GM12891 (cell line): ENCODE results near the gene RPUSD4.

ENCODE experiments used
- DNase-seq: peaks from one replicate; pipeline ENCODE4 v3.0.0; 2011; ENCODE audit warnings: low spot score; ENCODE audit not compliant: insufficient read length
- FAIRE-seq: peaks from 2 replicates; lab custom pipeline; 2011; peaks lifted over from hg19 to GRCh38; lab: Jason Lieb, UNC
- PAX5 ChIP-seq: IDR thresholded peaks from 2 replicates; pipeline ENCODE4 v1.6.1; 2011; ENCODE audit warnings: low read length, moderate library complexity, mild to moderate bottlenecking; ENCODE audit not compliant: insufficient read depth, severe bottlenecking
- POLR2A ChIP-seq: IDR thresholded peaks from 2 replicates; pipeline ENCODE4 v1.6.1; 2011; ENCODE audit warnings: low read depth, low read length, control low read depth
- POLR2AphosphoS5 ChIP-seq: IDR thresholded peaks from 2 replicates; pipeline ENCODE4 v1.6.1; 2011; ENCODE audit warnings: low read depth, low read length, control low read depth
- POU2F2 ChIP-seq: IDR thresholded peaks from 2 replicates; pipeline ENCODE4 v1.6.1; 2011; ENCODE audit warnings: low read depth, mild to moderate bottlenecking, control low read depth, low read length, moderate library complexity
- SPI1 ChIP-seq: IDR thresholded peaks from 2 replicates; pipeline ENCODE4 v1.6.1; 2011; ENCODE audit warnings: low read depth, low read length, control low read depth
- TAF1 ChIP-seq: IDR thresholded peaks from 2 replicates; pipeline ENCODE4 v1.6.1; 2011; ENCODE audit warnings: low read depth, low read length, control low read depth

RPUSD4 gene

DNA sequence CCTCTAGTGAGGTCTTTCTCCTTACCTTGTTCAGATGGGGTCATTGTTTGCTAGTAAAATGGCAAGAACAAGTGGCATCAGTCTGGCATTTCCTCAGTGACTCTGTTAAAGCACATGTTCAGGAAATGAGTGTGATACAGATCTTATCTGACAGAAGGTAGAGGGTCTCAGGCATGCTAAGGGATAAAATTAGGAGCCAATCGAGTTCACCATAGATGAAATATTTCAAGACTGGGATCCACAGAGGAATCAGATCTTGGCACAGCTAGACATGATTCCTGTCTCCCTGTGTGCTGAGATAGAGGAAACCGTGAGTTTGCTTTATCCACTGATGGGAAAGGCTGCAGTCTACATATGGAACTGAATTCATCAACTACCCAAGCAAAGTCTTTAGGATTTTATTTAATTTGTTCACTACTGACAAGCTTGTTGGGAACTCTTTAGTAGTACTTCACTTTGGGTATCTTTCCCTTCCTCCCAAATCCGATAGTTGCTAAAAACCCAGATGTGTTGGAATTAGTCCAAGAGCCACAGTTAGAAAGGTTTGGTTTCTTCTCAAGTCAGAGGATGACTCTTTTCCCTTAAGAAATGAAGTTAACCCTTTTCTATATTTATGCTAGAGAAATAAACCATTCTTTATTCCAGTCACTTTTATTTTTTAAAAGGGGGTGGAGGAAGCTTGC lies 18.5 kb upstream of the RPUSD4 start:
- DNase-seq: no peak
- TF ChIP-seq POLR2AphosphoS5: no peak
- TF ChIP-seq TAF1: no peak
- TF ChIP-seq POU2F2: no peak
- no peak for TF ChIP-seq POLR2A
- no peak for TF ChIP-seq PAX5
- no peak for TF ChIP-seq SPI1
- no peak for FAIRE-seq

- FAIRE-seq: no peak
- DNase-seq: no peak
- TF ChIP-seq SPI1 (no peak), PAX5 (no peak), POLR2AphosphoS5 (no peak), POU2F2 (no peak), TAF1 (no peak), POLR2A (no peak)
Measured at GRCh38 chr11:126226334-126227084, 15.1 kb upstream of the RPUSD4 start.

- TF ChIP-seq PAX5 (no peak), POLR2A (no peak)
- DNase-seq (no peak), FAIRE-seq (no peak)
Measured at GRCh38 chr11:126225295-126225665, 13.8 kb upstream of the RPUSD4 start.

DNA sequence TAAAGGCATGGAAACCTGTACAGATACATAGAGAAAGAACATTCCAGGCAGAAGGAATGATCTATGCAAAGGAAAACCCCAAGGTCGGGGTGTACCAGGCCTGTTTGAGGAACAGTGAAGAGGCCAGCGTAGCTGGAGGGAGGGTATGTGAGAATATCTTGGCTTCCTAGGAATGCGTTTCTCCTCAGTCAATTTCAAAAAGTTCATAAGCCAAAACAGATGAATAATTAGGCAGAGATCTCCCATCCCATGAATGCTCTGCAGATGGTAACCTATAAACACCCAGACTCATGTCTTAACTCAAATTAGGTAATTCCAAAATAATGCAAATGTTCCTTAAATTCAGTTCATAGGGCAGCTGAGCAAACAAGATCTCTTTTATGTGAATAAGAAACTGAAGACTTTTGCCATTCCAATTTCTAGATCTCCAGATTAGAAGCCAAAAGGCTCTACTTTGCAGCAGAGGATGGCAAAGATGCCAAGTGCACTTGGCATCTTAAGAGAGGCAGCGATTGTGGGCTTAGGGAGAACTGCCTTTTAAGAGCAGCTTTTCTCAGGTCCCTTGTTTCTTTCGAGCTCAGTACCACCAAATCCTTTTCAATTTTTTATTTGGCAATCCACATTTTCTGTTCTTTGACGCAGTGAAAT lies 13.3 kb upstream of the RPUSD4 start:
- TF ChIP-seq TAF1 (no peak), SPI1 (no peak), POLR2A (no peak), PAX5 (no peak), POU2F2 (no peak), POLR2AphosphoS5 (no peak)
- FAIRE-seq (no peak), DNase-seq (no peak)

DNA sequence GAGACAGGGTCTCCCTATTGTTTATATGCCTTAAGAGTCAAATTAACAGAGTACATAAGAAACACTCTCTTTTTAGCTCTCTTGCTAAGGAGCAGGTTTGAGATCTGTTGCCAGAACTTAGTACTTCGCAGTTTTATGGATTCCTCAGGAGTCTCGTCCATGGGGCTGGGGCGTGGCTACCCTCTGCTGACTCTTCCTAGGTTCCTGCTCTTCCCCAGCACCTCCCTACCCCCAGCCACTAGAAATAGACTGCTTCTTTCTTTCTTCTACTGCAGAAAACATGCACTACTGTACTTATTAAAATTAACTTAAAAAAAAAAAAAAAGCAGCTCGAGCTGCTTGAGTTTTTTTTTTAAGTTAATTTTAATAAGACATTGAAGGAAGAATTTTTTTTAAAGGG lies 8.1 kb upstream of the RPUSD4 start:
- DNase-seq: no peak
- no peak for FAIRE-seq
- TF ChIP-seq SPI1 (no peak), POLR2AphosphoS5 (no peak), POU2F2 (no peak), TAF1 (no peak), POLR2A (no peak), PAX5 (no peak)

DNA sequence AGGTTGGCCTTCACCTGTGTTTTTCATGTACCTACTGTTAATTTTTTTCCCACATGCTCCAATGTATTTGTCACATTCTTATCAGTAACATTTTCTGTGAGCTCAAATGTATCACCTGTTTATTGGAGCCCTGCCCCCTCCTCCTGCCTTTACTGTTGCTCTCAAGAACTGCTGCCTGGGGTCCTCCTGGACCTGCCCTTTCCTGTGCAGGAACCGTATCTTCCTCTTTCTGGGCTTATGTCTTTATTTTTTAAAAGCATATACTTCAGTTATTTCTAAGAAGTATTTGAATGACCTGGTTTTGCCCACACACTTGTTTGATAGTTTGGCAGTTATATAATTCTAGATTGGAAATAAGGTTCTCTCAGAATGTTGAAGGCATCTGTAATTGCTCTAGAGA lies 6.0 kb upstream of the RPUSD4 start:
- no peak for FAIRE-seq
- TF ChIP-seq POU2F2: no peak
- no peak for TF ChIP-seq SPI1
- TF ChIP-seq POLR2AphosphoS5: no peak
- TF ChIP-seq POLR2A: no peak
- TF ChIP-seq PAX5: no peak
- TF ChIP-seq TAF1: no peak
- no peak for DNase-seq

GRCh38 chr11:126216526-126217305 lies 5.3 kb upstream of the RPUSD4 start:
- TF ChIP-seq POLR2A (no peak), SPI1 (no peak), TAF1 (no peak), PAX5 (no peak), POU2F2 (no peak), POLR2AphosphoS5 (no peak)
- peak; percentile 52 for FAIRE-seq
- no peak for DNase-seq

DNA sequence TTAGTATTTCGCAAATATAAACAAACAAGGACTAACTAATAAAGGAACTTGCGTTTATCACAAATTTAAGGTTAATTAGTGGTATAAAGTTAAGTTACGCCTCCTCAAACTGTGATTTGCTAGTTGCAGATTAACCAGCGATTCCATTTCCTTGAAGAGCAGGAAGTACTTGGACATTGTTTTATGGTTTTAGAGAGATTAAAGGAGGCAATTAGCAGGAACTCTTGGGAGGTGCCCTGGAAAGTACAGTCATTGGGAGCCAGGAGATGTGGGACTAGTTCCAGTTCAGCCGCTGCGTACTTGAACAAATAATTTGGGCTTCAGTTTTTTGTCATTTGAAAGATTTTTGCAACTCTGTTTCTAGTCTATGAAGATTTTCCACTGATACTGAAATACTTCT lies 3.4 kb upstream of the RPUSD4 start:
- TF ChIP-seq TAF1 (no peak), POLR2A (no peak), SPI1 (no peak), POU2F2 (no peak), POLR2AphosphoS5 (no peak), PAX5 (no peak)
- DNase-seq: no peak
- no peak for FAIRE-seq

- TF ChIP-seq SPI1: no peak
- no peak for TF ChIP-seq TAF1
- no peak for TF ChIP-seq POLR2A
- no peak for TF ChIP-seq PAX5
- no peak for TF ChIP-seq POU2F2
- TF ChIP-seq POLR2AphosphoS5: no peak
- DNase-seq (no peak), FAIRE-seq (no peak)
Measured at GRCh38 chr11:126214441-126214840, 3.0 kb upstream of the RPUSD4 start.
